ENCODE results near the gene IMP3.

IMP3 gene

DNA sequence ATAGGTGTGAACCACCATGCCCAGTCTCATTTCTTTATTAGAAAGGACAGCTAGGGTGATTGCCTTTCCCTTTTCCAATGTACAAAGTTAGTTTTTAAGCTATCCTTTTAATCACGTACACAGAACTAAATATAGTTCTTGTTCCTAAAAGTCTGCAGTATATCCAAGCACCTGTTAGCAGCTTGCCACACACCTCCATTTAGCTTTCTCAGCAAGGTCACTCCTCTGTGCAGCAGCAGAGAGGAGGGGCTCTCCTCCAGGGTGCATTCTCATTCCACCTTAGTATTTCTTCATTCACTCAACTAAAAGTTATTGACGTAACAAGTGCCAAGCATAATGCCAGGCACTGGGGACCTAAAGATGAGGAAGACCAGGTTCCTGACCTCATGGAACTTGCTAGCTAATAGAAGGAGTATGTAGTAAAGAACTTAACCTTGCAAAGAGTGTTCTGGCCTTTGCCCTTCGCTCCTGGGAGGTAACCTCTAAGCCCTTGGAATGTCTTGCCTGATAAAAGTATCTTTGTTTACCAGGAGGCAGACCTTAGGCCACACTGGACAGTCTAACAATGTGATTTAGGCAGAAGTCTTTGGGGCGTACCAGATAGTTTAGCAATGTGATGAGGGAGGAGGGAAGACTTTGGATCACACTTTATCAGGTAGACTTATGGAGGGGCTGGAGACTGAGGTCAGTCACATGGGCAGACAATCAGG, 48.2 kb downstream of the IMP3 start:
- Histone ChIP-seq H3K4me1 (ENCODE audit: control insufficient read depth in 2 of 2, insufficient read depth in 2 of 2, low read length in 2 of 2) (no peaks in the 10 kb centered on the region), H3K9ac (ENCODE audit: low read depth in 1 of 2, low read length in 2 of 2) (no peak overlapping the region), H3K36me3 (ENCODE audit: control insufficient read depth in 2 of 2, insufficient read depth in 2 of 2, low read length in 2 of 2) (peaks cover 9 to 20% of the 10 kb centered on the region in 2 donors), H3K27ac (ENCODE audit: low read depth in 2 of 2, low read length in 2 of 2) (no peak overlapping the region), H3K27me3 (ENCODE audit: control insufficient read depth in 2 of 2, insufficient read depth in 2 of 2, low read length in 2 of 2) (no peaks in the 10 kb centered on the region), H3K4me3 (ENCODE audit: low read length in 2 of 2) (no peak overlapping the region), H3K9me3 (ENCODE audit: control insufficient read depth in 2 of 2, low read length in 2 of 2) (no peaks in the 10 kb centered on the region)

DNA sequence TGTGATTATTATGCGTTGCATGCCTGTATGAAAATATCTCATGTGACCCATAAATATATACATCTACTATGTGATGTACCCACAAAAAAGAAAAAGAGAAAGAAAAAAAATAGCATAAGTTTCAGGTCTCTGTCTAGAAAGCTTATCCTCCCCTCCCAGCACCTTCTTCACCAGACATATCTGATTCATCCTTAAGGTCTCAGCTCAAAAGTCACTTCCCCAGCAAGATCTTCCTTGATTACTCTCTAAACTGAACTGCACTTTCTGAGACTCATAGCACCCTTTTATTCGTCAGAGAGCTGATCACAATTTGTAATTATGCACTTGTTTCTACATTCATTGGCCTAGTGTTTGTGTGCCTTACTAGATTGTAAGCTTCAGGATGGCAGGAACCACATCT, 49.8 kb downstream of the IMP3 start:
- no peaks in the 10 kb centered on the region for H3K4me1 ChIP-seq (ENCODE audit: control insufficient read depth in 2 of 2, insufficient read depth in 2 of 2, low read length in 2 of 2)
- no peaks in the 10 kb centered on the region for H3K27me3 ChIP-seq (ENCODE audit: control insufficient read depth in 2 of 2, insufficient read depth in 2 of 2, low read length in 2 of 2)
- H3K4me3 ChIP-seq (ENCODE audit: low read length in 2 of 2), result no peak overlapping the region
- peaks cover 0 to 10% of the 10 kb centered on the region in 2 donors for H3K36me3 ChIP-seq (ENCODE audit: control insufficient read depth in 2 of 2, insufficient read depth in 2 of 2, low read length in 2 of 2)
- H3K9ac ChIP-seq (ENCODE audit: low read depth in 1 of 2, low read length in 2 of 2), result no peak overlapping the region
- no peak overlapping the region for H3K27ac ChIP-seq (ENCODE audit: low read depth in 2 of 2, low read length in 2 of 2)
- no peaks in the 10 kb centered on the region for H3K9me3 ChIP-seq (ENCODE audit: control insufficient read depth in 2 of 2, low read length in 2 of 2)
